Islet of Langerhans (tissue), 1 donor: ENCODE measurements around the gene KLF6.
A peak's percentile ranks its signal among the peaks of the same experiment; 100 is the strongest.

Experiments used
- FAIRE-seq: peaks from one replicate; lab custom pipeline; 2011; peaks lifted over from hg19 to GRCh38; lab: Jason Lieb, UNC

KLF6 gene

GRCh38 chr10:3787016-3787400, 2.0 kb upstream of the KLF6 start:
- no peak for FAIRE-seq

DNA sequence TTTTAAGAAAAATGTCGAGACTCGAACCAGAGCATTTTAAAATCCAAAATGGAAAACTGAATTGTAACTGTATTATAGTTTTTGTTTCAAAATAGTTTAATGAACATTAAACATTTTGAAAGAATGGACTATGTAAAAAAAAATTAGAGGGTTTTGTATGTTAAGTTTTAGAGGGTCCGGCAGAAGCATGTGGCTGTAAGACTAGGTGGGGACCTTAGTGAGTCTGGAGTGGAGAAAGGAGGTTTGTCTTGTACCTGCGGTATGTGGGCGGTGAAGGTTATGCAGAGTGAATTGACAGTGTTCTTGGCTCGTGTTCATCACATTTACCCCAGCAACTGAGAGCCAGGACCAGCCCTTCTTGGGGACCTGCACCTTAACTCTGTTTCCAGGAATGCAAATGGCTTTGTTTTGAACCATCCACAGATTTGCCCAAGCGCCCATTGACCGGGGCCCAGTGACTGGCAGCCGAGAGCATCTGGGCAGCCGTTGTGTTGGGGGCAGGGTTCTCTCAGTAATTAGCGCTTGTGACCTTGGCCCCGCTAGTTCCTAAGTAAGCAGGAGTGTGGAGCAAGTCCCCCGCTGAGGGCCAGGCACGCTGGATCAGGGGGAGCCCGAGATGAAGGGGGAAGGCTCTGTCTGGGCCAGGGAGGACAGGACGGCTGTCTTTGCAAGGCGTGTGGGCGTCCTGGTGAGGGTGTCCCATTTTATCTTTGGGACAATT, 1.4 kb upstream of the KLF6 start:
- no peak for FAIRE-seq

DNA sequence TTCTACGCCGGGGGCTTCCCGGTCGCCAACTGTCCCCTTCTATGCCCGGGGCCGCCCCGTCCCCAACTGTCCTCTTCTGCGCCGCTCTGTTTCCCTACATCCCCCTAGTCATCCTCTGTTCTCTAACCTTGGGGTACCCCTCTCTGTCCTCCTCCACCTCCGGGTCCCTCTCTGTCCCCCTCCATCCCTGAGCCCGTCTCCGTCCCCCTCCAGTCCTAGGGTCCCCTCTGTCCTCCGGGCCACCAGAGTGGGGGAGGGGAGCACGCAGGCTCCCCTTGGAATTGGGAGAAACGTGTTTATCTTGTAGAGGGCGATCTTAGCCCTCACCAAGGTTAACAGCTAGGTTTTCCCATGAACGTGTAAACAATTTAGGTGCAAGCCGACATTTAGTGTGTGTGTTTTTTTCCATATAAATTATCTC, 852 bp upstream of the KLF6 start:
- no peak for FAIRE-seq

GRCh38 chr10:3785251-3785850, 342 bp upstream of the KLF6 start:
- FAIRE-seq, result no peak

GRCh38 chr10:3783682-3784432, 1.2 kb downstream of the KLF6 start:
- FAIRE-seq, result no peak

GRCh38 chr10:3783316-3783681, 1.7 kb downstream of the KLF6 start:
- no peak for FAIRE-seq

DNA sequence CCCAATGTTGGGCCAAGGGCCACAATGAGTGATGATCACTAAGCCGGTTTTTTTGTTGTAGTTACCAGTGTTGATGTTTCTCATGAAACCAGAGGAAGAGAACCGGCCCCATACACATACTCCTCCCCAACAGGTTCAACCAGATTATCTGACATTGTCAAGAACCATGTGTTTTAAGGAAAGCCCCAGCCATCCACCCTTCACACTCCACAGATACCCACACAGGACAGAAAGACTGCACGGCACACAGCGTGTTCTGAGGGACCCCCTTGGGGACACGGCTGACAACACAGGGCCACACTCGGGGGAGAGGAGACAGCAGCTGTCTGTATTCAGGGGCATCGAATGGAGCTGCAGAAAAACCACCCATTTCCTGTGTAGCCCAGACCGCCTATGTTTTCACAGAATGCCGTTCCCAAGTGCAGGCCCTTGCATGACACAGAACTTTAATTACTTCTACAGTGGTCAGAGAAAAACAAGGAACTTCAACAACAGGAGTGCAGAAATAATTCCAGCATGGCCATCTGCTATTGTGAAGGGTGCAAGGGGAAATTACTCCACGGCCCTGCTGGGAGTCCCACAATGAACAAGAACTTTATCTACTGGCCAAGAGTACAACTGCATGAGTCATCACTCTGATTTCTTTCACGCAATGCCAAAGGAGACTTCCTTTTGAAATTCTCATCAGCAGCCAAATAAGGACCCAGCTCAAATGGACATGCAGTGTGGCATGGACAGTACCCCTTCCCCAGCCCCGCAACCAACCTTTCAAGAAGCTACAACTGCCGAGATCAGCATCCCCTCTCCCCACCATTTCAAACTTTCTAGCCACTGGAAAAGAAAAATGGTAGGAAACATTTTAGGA, 2.3 kb downstream of the KLF6 start:
- FAIRE-seq, result peak; percentile 5

DNA sequence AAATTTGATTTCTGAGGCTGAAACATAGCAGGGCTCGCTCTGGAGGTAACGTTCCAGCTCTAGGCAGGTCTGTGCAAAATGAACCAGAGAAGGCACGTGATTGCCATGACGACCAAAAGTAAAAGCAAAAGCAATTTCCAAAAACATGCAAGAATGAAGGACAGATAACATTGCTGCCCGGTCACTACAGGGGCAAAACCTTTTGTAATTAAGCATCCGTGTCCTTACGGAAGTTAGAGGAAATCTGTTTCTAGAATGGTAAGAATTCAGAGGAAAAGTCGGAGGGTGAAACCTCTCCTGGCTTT, 2.9 kb downstream of the KLF6 start:
- FAIRE-seq, result no peak

DNA sequence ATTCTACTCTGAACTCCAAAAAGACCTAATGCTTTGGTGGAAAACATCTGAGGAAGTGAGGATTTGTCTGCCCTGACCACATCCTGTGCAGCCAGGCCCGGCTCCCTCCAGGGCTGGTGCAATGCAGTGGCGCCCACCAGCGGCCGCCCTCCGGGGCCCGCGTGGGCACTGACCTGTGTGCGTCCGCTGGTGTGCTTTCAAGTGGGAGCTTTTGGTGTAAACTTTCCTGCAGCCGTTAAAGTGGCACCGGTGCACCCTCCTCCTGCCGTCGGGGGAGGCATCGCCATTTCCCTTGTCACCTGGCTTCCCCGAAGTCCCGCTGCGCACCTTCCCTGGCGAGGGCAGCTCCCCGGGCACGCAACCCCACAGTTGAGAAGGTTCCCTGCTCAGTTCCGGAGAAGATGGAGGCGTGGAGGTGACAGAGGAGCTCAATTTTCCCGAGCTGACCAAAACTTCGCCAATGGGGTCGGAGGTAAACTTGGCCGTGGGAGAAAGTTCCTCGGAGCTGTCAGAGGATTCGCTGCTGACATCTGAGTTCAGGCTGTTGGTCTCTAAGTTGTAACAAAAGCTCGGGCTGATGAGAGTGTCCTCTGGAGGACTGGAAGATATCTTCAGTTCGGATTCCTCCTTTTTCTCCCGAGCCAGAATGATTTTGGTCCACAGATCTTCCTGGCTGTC, 3.4 kb downstream of the KLF6 start:
- FAIRE-seq, result no peak

DNA sequence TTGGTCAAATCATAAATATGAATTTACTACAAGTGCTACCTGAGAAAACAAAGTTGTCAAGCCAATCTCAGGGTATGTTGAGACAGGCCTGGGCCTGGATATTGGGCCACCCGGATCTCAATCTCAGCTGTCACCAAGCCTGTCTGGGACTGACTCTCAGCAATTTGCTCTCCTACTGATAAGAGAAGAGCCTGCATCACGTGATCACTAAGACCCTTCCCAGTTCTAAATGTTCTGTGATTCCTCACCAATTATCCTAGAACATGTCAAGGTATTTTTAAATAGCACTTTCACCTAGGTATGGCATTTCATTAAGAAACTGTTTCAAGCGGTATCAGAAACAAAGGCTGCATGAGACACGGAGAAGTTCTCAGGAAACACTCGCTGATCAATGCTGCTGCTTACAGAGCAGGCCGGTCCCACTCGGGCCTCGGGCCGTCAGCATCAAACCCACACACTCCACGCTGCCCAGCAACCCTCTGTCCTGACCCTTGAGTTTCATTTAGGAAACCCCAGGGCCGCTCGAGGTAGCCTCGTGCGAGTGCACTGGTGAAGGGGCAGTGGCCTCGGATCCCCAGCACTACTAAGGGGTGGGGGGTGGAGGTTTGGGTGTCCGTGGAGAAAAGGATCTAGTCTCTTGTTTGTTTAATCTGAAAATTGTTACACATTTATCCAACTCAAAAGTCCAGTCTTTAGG, 4.1 kb downstream of the KLF6 start:
- no peak for FAIRE-seq

GRCh38 chr10:3780021-3780770, 4.8 kb downstream of the KLF6 start:
- no peak for FAIRE-seq

DNA sequence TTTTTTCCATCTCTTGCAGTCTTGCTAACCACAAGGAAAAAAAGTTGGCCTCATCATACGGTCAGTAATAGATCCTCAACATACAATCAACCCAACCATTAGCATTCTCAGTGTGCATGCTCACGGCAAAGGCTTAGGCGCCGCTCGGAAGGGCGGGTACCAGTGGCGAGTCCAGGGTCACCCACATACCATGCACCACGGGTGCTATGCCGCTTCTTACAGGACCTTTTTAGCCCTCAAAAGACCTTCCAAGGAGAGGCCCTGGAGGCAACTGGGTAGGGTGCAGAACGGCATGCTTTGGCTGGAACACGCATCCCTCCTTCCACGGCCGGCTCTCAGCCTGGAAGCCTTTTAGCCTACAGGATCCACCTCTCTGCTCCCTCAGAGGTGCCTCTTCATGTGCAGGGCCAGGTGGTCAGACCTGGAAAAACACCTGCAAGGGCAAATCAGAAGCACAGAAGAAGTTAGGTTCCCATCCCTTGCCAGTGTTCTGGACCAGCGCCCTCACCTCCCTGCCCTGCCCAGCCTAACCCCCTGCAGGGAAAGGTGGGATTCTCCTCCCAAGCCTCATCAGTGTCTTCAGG, 5.8 kb downstream of the KLF6 start:
- FAIRE-seq, result no peak

GRCh38 chr10:3778692-3779157, 6.3 kb downstream of the KLF6 start:
- no peak for FAIRE-seq

DNA sequence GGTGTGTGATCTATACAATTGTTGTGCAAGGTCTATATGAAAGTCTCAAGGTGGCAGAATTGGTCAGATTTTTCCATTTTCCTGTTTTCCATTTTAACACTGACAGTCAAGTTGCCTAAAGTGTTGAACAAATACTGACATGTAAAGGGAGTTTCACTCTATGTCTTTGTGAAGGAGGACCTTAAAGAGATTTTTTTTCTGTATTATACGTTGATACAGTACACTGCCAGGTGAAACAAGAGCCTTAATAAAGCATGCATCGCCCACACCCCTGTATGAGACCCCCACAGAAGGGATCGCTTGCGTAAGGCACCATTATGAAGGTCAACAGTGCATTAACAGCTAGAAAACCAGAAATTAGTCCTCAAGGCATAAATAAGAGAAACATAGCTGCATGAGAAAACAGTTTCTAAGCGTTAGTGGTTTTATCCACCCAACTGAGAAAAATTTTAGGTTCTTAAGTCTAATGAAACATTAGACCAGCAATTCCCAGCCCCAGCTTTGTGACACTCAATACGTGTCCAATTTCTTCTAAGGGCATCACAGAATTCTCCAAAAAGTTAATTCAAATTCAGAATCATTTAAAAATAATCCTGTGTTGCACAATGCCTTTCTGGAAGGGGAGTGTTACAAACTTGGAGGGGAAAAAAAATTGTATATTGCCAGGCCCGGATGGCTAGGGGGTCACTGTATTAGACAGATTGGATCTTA, 6.9 kb downstream of the KLF6 start:
- FAIRE-seq, result no peak

DNA sequence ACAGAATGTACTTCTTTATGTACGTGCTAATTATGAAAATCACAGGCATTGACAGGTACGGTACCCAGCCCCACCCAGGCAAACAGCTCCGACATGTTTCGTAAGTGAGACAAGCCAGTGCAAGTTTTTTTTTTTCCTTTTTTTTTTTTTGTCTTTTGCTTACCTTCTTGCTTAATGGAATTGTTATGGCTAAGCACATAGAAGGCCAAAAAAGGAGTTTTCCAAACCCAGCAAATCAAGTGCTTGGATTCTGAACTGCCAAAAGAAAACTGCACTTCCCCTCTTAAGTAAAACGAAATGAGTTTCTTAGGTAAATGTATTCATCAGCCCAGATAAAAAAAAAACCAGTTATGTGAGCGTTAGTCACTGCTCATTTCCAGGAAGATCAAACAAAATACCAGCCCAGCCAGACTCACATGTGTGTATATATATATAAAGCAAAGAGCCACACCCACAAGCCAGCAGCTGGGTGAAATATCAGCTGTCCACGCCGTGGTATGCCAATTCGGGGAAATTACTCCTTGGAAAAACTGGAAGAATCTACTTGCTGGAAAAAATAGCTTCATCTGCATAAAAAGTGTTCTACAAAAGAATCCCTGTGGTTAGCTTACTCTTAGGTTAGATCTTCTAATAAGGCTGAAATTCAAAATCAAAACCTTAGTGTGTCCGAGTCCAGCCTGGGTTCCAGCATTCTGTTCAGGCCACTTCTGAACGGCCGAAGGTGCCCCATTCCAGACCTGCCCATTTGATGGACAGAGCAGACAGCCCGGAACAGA, 8.0 kb downstream of the KLF6 start:
- FAIRE-seq, result no peak

GRCh38 chr10:3775696-3776551, 9.1 kb downstream of the KLF6 start:
- no peak for FAIRE-seq

DNA sequence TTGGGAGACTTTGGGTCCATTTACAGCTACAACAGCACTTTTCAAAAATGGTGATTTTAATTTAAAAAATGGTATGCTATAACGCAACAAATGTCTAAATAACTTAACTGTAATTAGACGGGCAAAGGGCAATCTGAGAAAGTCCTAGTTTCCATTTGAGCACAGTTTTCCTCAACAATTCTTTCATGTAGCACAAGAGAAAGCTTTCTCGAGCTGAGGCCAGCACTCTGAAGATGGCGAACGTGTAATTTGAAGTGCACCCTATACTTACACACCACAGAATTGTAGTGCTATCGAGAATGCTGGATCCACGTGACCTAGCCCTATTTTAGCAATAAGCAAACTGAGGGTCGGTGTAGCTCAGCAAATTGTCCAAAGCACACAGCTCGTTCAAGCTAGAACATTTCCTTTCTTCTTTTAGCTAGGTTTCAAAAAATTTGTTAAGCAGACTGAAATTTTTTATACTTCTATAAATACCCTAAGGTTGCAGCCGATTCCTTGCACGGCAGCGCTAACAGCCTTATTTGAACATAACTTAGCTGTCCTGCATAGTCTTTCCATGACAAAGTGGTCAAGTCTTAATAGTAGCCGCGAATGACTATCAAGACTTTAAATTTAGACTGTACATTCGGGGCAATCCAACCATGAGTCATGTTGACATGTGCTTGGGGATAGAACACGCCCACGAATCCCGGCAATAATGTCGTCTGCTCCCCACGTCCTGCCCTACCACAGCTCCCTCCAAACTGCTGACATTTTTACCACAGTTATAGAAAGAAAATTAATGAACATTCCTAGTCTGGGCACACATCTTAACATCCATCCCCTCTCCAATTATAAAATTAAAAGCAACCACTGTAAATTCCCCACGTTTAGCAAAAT, 10.0 kb downstream of the KLF6 start:
- no peak for FAIRE-seq
